CD4-positive, alpha-beta T cell (primary cell): Measurements from ENCODE around the gene SLAMF1. TPM values are rescaled to one million over a fixed set of nuclear protein-coding genes. Genes with fewer than 3 reads are reported as not detected.
A peak's percentile ranks its signal among the peaks of the same experiment; 100 is the strongest.

Source experiments
- ATAC-seq: fragments of 200-7000 bp; cut with Tn5 transposase; one replicate; pipeline ENCODE4 v1.10.0; 2022; ENCODE audit warnings: mild to moderate bottlenecking; ENCODE audit not compliant: poor library complexity
- CTCF ChIA-PET: fragments of 350-600 bp; sonication (Branson Sonifier 250); formaldehyde crosslinking; loops from one replicate; lab custom pipeline; 2021; ENCODE audit warnings: antibody characterized with exemption, inconsistent platforms; lab: Charles Lee
- POLR2A ChIA-PET: fragments of 350-600 bp; sonication (Branson Sonifier 250); formaldehyde crosslinking; loops from one replicate; lab custom pipeline; 2021; ENCODE audit warnings: antibody characterized with exemption, inconsistent platforms; lab: Charles Lee
- DNase-seq, 14 experiments: peaks; one replicate each; pipeline ENCODE4 v3.0.0-alpha.2; 2013 to 2020; ENCODE audit warnings: mixed read lengths in 2 of 14
- H3K27ac ChIP-seq, 2 donors: one replicate each; pipeline versions ENCODE4 v1.5.1 to v1.7.0; 2013; ENCODE audit warnings: low read length in 2 of 2, low read depth in 1 of 2, mild to moderate bottlenecking in 1 of 2
- H3K27me3 ChIP-seq, 2 experiments: 1 replicate in 1 of 2; 2 replicates in 1 of 2; pipeline versions ENCODE4 v1.6.1 to v1.7.0; 2013; ENCODE audit warnings: low read length in 2 of 2, control low read depth in 1 of 2, mild to moderate bottlenecking in 1 of 2, moderate library complexity in 1 of 2; ENCODE audit not compliant: insufficient read depth in 2 of 2, control insufficient read depth in 1 of 2
- H3K36me3 ChIP-seq: one replicate; pipeline ENCODE4 v1.6.1; 2013; ENCODE audit warnings: low read length, control low read depth; ENCODE audit not compliant: insufficient read depth
- H3K4me1 ChIP-seq: one replicate; pipeline ENCODE4 v1.6.1; 2013; ENCODE audit warnings: low read length, control low read depth; ENCODE audit not compliant: insufficient read depth
- H3K4me3 ChIP-seq: one replicate; pipeline ENCODE4 v1.5.1; 2013; ENCODE audit warnings: mild to moderate bottlenecking, low read length, moderate library complexity
- H3K9me3 ChIP-seq, 2 experiments: 1 replicate in 1 of 2; 2 replicates in 1 of 2; pipeline versions ENCODE4 v1.6.1 to v1.7.0; 2013; ENCODE audit warnings: low read length in 2 of 2, mild to moderate bottlenecking in 2 of 2, control low read depth in 1 of 2, moderate library complexity in 1 of 2; ENCODE audit not compliant: control insufficient read depth in 1 of 2, insufficient read depth in 1 of 2
- H3K27ac Mint-ChIP-seq: one replicate; pipeline ENCODE4 v1.8.0; 2020; ENCODE audit warnings: mixed read lengths
- H3K27me3 Mint-ChIP-seq: one replicate; pipeline ENCODE4 v1.8.0; 2021; ENCODE audit warnings: mixed read lengths
- H3K36me3 Mint-ChIP-seq: one replicate; pipeline ENCODE4 v1.8.0; 2021; ENCODE audit warnings: low read depth, mixed read lengths
- H3K4me1 Mint-ChIP-seq: one replicate; pipeline ENCODE4 v1.8.0; 2021; ENCODE audit warnings: low read depth, mixed read lengths
- H3K4me3 Mint-ChIP-seq: one replicate; pipeline ENCODE4 v1.8.0; 2020; ENCODE audit warnings: mild to moderate bottlenecking, mixed read lengths
- H3K9me3 Mint-ChIP-seq: one replicate; pipeline ENCODE4 v1.8.0; 2020; ENCODE audit warnings: mixed read lengths
- CTCF ChIP-seq: fragments of 200-600 bp; IDR thresholded peaks from one replicate; pipeline ENCODE4 v1.8.0; 2022; ENCODE audit warnings: antibody characterized with exemption, mild to moderate bottlenecking
- intact Hi-C, 2 experiments: fragments of 100-400 bp; cut with DNase I in 1 of 2; cut with micrococcal nuclease in 1 of 2; formaldehyde crosslinking; loops; one replicate each; pipeline versions ENCODE4 v1.15.1 to v1.9.0; 2023 to 2025; cut with DNase I, micrococcal nuclease
- total RNA-seq, 174 experiments: library from RNA in 2 of 174; stranded (reverse) in 2 of 174; gene quantifications; one replicate each; pipeline ENCODE4 v1.2.3 and lab custom pipeline; 2021 to 2026

Gene SLAMF1
- total RNA-seq, 2 experiments from 2014 or later: 39.4 to 39.8 TPM

GRCh38 chr1:160581961-160582360 lies 64.9 kb downstream of the SLAMF1 start:
- H3K36me3 Mint-ChIP-seq: peaks cover 13% of the 10 kb centered on the region
- ChIA-PET POLR2A (interaction anchor here (1.5 kb wide), 1 partner anchor 153 kb away, joined by 5 read pairs; no protein-coding TSS in a partner anchor), CTCF (no interaction called here)
- H3K27ac Mint-ChIP-seq: peak overlapping the region; percentile 87
- TF ChIP-seq CTCF: no peak
- peaks cover 3% of the 10 kb centered on the region for H3K9me3 Mint-ChIP-seq
- no peaks in the 10 kb centered on the region for H3K9me3 ChIP-seq
- no peak for DNase-seq
- intact Hi-C loops: no loop called here
- H3K4me3 ChIP-seq: no peak overlapping the region
- no peaks in the 10 kb centered on the region for H3K36me3 ChIP-seq
- no peaks in the 10 kb centered on the region for H3K27me3 Mint-ChIP-seq
- peaks cover 20% of the 10 kb centered on the region for H3K4me1 ChIP-seq
- peak overlapping the region in 1 of 2 donors; percentile 71 for H3K27ac ChIP-seq
- peak overlapping the region; percentile 13 for H3K4me3 Mint-ChIP-seq
- H3K27me3 ChIP-seq: no peaks in the 10 kb centered on the region
- ATAC-seq: no peak
- peaks cover 85% of the 10 kb centered on the region for H3K4me1 Mint-ChIP-seq

GRCh38 chr1:160580221-160580812 lies 66.5 kb downstream of the SLAMF1 start:
- ChIA-PET POLR2A (interaction anchor here (0.8 to 9.0 kb wide), 4 partner anchors 16 to 152 kb away, joined by 3 to 189 read pairs (median 13); no protein-coding TSS in a partner anchor), CTCF (interaction anchor here (0.7 to 2.0 kb wide), 5 partner anchors 20 to 36 kb away, joined by 3 to 5 read pairs (median 4); no protein-coding TSS in a partner anchor)
- Histone ChIP-seq H3K9me3 (no peaks in the 10 kb centered on the region), H3K4me3 (no peak overlapping the region), H3K27ac (peak overlapping the region; percentile 48 to 71), H3K4me1 (peaks cover 34% of the 10 kb centered on the region), H3K27me3 (no peaks in the 10 kb centered on the region), H3K36me3 (no peaks in the 10 kb centered on the region)
- ATAC-seq (no peak), DNase-seq (no peak)
- peak overlapping the region; percentile 63 for H3K4me3 Mint-ChIP-seq
- TF ChIP-seq CTCF: no peak
- peak overlapping the region; percentile 87 for H3K27ac Mint-ChIP-seq
- intact Hi-C loops: no loop called here
- peaks cover 3% of the 10 kb centered on the region for H3K9me3 Mint-ChIP-seq
- H3K4me1 Mint-ChIP-seq: peaks cover 95% of the 10 kb centered on the region
- H3K36me3 Mint-ChIP-seq: peaks cover 18% of the 10 kb centered on the region
- H3K27me3 Mint-ChIP-seq: no peaks in the 10 kb centered on the region

- peak within 1 kb of the TSS; percentile 87 for H3K27ac Mint-ChIP-seq
- Histone ChIP-seq H3K27me3 (no peaks in the 10 kb centered on the region), H3K9me3 (no peaks in the 10 kb centered on the region), H3K36me3 (no peaks in the 10 kb centered on the region), H3K27ac (peak within 1 kb of the TSS; percentile 61 to 71), H3K4me3 (peak within 1 kb of the TSS; percentile 56), H3K4me1 (peaks cover 44% of the 10 kb centered on the region)
- DNase-seq (peak in 5 of 14 experiments; percentile 34 to 60 (median 44)), ATAC-seq (peak; percentile 39)
- H3K36me3 Mint-ChIP-seq: peaks cover 18% of the 10 kb centered on the region
- no peaks in the 10 kb centered on the region for H3K27me3 Mint-ChIP-seq
- POLR2A ChIA-PET: interaction anchor here (0.8 to 9.0 kb wide), 4 partner anchors 15 to 151 kb away, joined by 4 to 189 read pairs (median 17); partner anchors contain the start of gene SLAMF6
- CTCF ChIA-PET: interaction anchor here (1.4 to 2.0 kb wide), 3 partner anchors 19 to 38 kb away, joined by 3 to 9 read pairs (median 5); no protein-coding TSS in a partner anchor
- intact Hi-C loops: loop anchor here in 1 of 2 experiments (2.0 to 5.0 kb wide), 2 partner anchors 38 to 57 kb away; partner anchors contain the start of gene SLAMF6
- peaks cover 3% of the 10 kb centered on the region for H3K9me3 Mint-ChIP-seq
- no peak for TF ChIP-seq CTCF
- H3K4me1 Mint-ChIP-seq: peaks cover 95% of the 10 kb centered on the region
- peak within 1 kb of the TSS; percentile 94 for H3K4me3 Mint-ChIP-seq
Measured at GRCh38 chr1:160579216-160579701, 67.6 kb downstream of the SLAMF1 start, which contains the start of gene CD84. CD84 (minus strand) TSS chr1:160579496; CDS start chr1:160579437, 59 bp downstream.
